ENCODE data around the gene PLS1.

DNA sequence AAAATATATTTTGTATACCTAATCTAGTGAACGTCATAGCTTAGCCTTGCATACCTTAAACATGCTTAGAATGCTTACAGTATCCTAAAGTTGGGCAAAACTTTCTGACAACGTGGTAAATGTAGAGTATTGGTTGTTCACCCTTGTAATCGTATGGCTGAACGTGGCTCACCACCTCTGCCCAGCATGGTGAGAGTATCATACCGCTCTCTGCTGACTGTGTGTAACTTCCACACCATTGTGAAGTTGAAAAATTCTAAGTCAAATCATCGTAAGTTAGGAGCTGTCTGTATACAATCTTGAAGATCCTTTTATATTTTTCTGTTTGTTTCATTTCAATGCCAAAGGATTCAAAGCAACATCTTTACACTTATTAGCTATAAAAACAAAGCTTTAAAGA lies 64.2 kb downstream of the PLS1 start:
- no peak for TF ChIP-seq CTCF (conservative IDR thresholded peaks at IDR 0.05; ENCODE audit: low read length)
- TF ChIP-seq EZH2phosphoT487 (IDR thresholded peaks at IDR 0.05; ENCODE audit: borderline replicate concordance, low read depth, low read length) = no peak

Measured in OCI-LY7 (cell line).